Activated CD4-positive, CD25-positive, alpha-beta regulatory T cell (primary cell): ENCODE measurements around the gene CD84.
A peak's percentile ranks its signal among the peaks of the same experiment; 100 is the strongest.
"Not testable (repeated sequence)": the region's sequence is repeated elsewhere in the genome, so short reads cannot be mapped to it uniquely, and the experiment has no call there.

Source experiments
- DNase-seq, 4 experiments: peaks; one replicate each; lab custom pipeline; 2025; lab: John Stamatoyannopoulos, UW

The CD84 gene

GRCh38 chr1:160540859-160541233 is 38.5 kb downstream of the CD84 start:
- no peak for DNase-seq

GRCh38 chr1:160539990-160540858 is 39.1 kb downstream of the CD84 start:
- DNase-seq = peak in 1 of 4 experiments; percentile 6

- no peak for DNase-seq
Measured at GRCh38 chr1:160539684-160539989, 39.7 kb downstream of the CD84 start.

GRCh38 chr1:160538985-160539651 is 40.2 kb downstream of the CD84 start:
- DNase-seq = no peak

- no peak for DNase-seq
Measured at GRCh38 chr1:160537714-160538665, 41.3 kb downstream of the CD84 start.

GRCh38 chr1:160534823-160535605 is 44.3 kb downstream of the CD84 start:
- DNase-seq = no peak

- DNase-seq = not testable (repeated sequence)
Measured at GRCh38 chr1:160532557-160532813, 46.8 kb downstream of the CD84 start.

GRCh38 chr1:160531809-160532556 is 47.3 kb downstream of the CD84 start:
- not testable (repeated sequence) for DNase-seq

- not testable (repeated sequence) for DNase-seq
Measured at GRCh38 chr1:160529401-160529952, 49.8 kb downstream of the CD84 start.

GRCh38 chr1:160523789-160524188 is 55.5 kb downstream of the CD84 start:
- not testable (repeated sequence) for DNase-seq

- DNase-seq = no peak
Measured at GRCh38 chr1:160522622-160523345, 56.5 kb downstream of the CD84 start, which contains the start of gene SLAMF6. SLAMF6 (minus strand) TSS chr1:160523255; CDS start chr1:160523192, 63 bp downstream.

- DNase-seq = no peak
Measured at GRCh38 chr1:160522136-160522535, 57.2 kb downstream of the CD84 start.

- DNase-seq = no peak
Measured at GRCh38 chr1:160521554-160521953, 57.7 kb downstream of the CD84 start.

- no peak for DNase-seq
Measured at GRCh38 chr1:160520999-160521398, 58.3 kb downstream of the CD84 start.

- no peak for DNase-seq
Measured at GRCh38 chr1:160520582-160520981, 58.7 kb downstream of the CD84 start.

- DNase-seq = no peak
Measured at GRCh38 chr1:160519642-160520435, 59.5 kb downstream of the CD84 start.

GRCh38 chr1:160517519-160517918 is 61.8 kb downstream of the CD84 start:
- DNase-seq = not testable (repeated sequence)

- not testable (repeated sequence) for DNase-seq
Measured at GRCh38 chr1:160515908-160516307, 63.4 kb downstream of the CD84 start.

GRCh38 chr1:160504651-160505050 is 74.6 kb downstream of the CD84 start:
- DNase-seq = no peak
